ENCODE measurements around the gene FILIP1L.
"Not testable (repeated sequence)": the region's sequence is repeated elsewhere in the genome, so short reads cannot be mapped to it uniquely, and the experiment has no call there.

FILIP1L gene

DNA sequence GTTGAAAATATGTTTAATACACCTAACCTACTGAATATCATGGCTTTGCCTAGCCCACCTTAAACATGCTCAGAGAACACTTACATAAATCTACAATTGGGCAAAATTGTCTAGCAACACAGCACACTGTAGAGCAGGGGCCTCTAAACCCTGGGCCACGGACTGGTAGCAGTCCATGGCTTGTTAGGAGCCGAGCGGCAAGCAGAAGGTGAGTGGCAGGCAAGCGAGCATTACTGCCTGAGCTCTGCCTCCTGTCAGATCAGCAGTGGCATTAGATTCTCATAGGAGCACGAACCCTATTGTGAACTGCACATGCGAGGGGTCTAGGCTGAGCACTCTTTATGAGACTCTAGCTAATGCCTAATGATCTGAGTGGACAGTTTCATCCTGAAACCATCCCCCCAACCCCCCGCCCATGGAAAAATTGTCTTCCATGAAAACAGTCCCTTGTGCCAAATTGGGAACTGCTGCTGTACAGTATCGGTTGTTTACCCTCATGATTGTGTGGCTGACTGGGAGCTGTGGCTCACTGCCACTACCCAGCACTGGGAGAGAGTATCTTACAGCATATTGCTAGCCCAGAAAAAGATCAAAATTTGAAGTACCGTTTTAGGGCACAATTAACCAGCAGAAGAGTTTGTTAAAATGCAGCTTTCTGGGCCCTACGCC, 270.6 kb downstream of the FILIP1L start:
- no peak for DNase-seq (ENCODE audit: low spot score)
- no peak for TF ChIP-seq CTCF (IDR thresholded peaks at IDR 0.05; ENCODE audit: extremely low read depth, missing control alignments)

DNA sequence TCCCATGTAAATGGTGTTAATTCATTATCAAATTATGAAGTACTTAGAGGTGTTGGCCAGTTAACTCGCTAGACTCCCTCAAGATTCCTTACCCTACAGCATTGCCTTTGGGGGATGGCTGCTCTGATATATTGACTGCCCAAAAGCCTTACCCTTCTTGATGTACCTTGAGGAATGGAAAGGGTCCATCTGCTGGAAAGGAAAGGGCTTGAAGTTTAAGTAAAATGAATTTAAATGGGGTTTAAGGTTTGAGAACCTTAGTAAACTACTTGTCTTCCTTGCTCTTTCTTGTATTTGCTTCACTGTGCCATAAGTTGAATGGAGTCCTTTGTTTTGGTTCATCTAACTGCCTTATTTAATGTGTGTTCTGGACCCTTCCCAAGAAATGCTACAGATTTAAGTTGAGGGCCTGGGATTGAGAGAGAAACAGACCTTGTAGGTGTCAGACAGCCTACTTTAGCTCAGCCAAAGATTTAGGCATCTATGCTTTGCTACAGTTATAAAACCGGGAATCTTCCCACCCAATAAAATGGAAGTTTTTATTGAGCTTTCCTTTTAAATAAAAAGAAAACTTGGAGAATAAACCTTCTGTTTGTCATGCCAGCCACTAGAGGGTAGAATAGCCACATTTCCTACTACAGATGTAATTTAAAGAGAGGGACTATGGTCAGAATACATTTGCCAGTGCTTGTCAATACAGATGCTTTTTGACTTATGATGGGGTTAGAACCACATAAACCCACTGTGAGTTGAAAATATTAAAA, 271.3 kb downstream of the FILIP1L start:
- DNase-seq (ENCODE audit: low spot score) = peak; percentile 25
- no peak for TF ChIP-seq CTCF (IDR thresholded peaks at IDR 0.05; ENCODE audit: extremely low read depth, missing control alignments)

- not testable (repeated sequence) for DNase-seq (ENCODE audit: low spot score)
These were observed 272.4 kb downstream of the FILIP1L start for GRCh38 chr3:99841949-99842348.

GRCh38 chr3:99839613-99840012, 274.7 kb downstream of the FILIP1L start:
- no peak for DNase-seq (ENCODE audit: low spot score)
- no peak for TF ChIP-seq CTCF (IDR thresholded peaks at IDR 0.05; ENCODE audit: extremely low read depth, missing control alignments)

- TF ChIP-seq CTCF (IDR thresholded peaks at IDR 0.05; ENCODE audit: extremely low read depth, missing control alignments) = no peak
- no peak for DNase-seq (ENCODE audit: low spot score)
These were observed 275.5 kb downstream of the FILIP1L start for GRCh38 chr3:99838755-99839154.

- DNase-seq (ENCODE audit: low spot score) = no peak
- TF ChIP-seq CTCF (IDR thresholded peaks at IDR 0.05; ENCODE audit: extremely low read depth, missing control alignments) = no peak
These were observed 276.6 kb downstream of the FILIP1L start for GRCh38 chr3:99837715-99838114.

DNA sequence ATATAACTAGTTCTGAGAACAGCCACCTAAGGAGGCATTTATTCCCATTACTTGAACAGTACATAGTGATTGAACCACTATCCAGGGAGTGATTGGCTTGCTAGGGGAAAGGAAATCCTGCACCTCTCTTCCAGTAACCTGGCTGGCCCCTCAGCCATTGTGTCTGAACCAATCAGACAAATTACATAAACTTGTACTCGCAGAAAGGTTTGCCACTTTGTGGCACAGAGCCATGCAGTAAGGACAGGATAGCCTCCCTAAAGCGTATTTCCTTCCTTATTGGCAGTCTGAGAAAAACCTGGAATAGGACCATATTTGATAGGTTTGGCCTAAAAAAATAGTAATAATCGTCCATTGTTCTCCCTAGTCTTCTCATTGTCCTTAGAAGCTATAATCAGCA, 277.6 kb downstream of the FILIP1L start:
- TF ChIP-seq CTCF (IDR thresholded peaks at IDR 0.05; ENCODE audit: extremely low read depth, missing control alignments) = no peak
- no peak for DNase-seq (ENCODE audit: low spot score)
